GM19463 (cell line): ENCODE measurements around the gene CHKA.
A peak's percentile ranks its signal among the peaks of the same experiment; 100 is the strongest.

ENCODE experiments used
- ATAC-seq: cut with Tn5 transposase; IDR thresholded peaks from one replicate; pipeline ENCODE4 v1.9.1; 2021; ENCODE audit warnings: mild to moderate bottlenecking, moderate library complexity; ENCODE audit not compliant: unreplicated experiment

Gene CHKA

GRCh38 chr11:68033708-68034045 is 87.5 kb downstream of the CHKA start:
- no peak for ATAC-seq

- no peak for ATAC-seq
Measured at GRCh38 chr11:68032997-68033707, 88.0 kb downstream of the CHKA start.

DNA sequence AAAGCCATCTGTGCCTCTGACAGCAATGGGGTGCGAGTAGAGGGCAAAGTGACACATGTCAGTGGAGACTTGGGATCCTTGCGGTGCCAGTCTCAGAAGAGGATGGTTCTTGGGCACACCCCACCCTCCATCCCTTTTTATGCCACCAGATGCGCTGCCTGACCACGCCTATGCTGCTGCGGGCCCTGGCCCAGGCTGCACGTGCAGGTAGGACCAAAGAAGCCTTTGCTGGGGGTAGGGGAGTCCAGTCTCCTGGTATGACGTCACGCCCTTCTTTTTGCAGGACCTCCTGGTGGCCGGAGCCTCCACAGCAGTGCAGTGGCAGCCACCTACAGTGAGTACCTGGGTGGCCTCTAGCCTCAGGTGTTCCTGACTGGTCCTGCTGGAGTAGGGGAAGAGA is 89.2 kb downstream of the CHKA start:
- ATAC-seq, result no peak

DNA sequence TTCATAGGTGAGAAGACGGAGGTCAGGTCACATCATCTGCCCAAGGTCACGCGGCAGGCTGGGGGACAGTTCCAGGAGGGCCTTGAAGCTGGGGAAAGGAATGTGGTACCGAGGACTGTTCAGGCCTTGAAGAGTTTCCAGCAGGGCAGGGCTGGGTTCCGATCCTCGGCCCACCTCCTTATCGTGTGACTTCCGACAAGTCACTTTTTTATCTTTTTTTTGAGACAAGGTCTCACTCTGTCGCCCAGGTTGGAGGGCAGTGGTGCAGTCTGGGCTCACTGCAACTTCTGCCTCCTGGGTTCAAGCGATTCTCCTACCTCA is 90.1 kb downstream of the CHKA start:
- ATAC-seq, result no peak

GRCh38 chr11:68030318-68031143 is 90.7 kb downstream of the CHKA start, which contains the start of gene NDUFS8:
Gene NDUFS8, plus strand, starts transcription at chr11:68030681. Its CDS starts 1,471 bp downstream, at chr11:68032152.
- peak; percentile 92 for ATAC-seq

DNA sequence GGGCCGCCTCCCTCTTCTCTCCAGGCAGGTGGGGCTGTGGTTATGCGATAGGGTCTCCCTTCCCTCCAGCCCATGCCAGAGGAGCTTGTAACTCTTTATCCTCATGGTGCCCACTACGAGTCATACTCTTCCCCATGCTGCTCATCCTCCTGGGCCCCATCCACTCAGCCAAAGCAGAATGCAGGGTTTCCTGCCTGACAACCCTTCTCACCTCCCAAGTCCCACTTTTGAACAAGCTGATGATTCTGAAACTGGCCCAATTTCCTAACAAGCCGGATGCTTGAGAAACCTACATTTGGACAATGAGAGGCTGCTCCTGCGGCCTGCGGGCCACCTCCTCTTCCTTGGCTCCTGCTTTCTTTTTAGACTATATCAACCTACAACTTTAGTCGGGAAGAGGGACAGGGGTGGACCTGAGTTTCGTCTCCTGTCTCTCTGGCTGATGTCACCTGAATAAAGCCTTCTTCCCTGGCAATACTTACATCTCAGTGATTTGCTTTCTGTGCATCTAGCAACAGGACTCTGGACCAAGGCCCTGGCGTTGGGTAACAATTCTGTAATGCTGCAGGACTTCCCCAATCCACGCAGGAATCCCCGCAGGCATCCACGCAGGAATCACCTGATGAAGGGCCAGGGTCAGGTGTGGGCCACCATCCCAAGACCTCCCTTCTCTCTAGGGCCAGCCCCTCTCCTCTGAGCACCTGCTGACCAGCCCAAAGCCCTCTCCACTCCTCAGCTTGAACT is 92.2 kb downstream of the CHKA start:
- no peak for ATAC-seq

- no peak for ATAC-seq
Measured at GRCh38 chr11:68027667-68028066, 93.5 kb downstream of the CHKA start.

DNA sequence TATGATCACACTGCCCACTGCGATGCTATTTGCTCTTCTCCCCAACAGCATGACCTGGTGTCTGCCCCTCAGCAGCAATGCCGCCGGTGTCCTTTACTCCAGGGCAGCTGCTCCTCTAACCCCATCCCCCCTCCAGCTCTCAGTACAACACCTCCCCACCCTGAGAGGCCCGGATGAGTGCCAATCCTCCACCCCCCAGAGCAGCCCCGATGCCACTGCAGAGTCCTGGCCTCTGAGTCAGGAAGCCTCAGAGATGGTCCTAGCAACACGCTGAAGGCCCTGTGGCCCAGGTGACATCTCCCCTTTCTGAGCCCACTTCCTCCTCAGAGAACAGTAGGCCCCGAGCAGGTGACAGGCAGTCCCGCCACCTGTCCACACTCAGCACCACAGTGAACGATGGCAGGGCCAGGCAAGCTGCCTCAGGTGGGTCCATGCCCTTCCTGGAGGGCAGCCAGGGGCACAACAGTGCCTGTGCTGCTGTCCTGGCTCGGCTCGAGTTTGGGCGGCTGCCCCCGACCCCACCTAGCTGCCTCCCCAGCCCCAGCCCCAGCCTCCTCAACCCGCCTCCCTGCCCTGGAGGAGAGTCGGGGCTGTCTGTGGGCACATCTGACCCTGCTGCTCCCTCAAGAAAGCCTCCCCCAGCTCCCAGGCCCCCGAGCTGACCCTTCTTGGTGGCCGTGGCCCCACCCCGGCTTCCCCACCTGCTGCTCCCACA is 94.6 kb downstream of the CHKA start:
- ATAC-seq, result no peak

DNA sequence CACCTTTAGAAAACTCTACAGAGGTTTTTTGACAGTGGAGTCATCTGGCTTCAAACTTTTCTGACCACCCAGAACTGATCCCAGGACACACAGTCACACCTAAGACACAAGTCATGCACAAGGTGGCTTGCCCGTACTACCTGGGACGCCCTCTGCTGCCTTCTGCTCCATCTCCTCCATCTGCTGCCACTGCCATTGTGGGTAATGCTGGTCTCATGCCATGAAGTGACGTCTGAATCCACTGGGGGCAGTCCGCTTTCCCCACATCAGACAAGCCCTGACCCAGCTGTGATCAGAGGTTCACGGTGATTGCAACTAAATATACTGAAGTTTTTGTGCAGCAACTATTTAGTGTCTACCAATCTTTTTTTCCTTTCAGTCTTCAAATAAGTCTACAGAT is 96.1 kb downstream of the CHKA start:
- no peak for ATAC-seq

DNA sequence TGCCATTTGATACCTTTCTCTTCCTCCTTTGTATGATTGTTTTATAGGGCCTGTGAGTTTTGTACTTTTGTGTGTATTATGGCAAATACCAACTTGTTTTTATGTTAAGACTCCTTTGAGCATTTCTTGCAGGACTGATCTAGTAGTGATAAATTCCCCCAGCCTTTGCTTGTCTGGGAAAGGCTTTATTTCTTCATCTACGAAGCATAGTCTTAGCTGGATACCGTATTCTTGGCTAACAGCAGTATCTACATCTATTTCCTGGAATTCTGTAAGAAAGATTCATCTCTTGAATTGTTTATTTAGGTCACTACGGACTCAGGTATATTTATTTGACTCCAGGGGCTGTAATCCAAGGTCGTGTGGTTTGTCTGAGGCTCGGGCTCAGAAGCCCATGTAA is 96.7 kb downstream of the CHKA start:
- no peak for ATAC-seq

- no peak for ATAC-seq
Measured at GRCh38 chr11:68022531-68022930, 98.7 kb downstream of the CHKA start.

DNA sequence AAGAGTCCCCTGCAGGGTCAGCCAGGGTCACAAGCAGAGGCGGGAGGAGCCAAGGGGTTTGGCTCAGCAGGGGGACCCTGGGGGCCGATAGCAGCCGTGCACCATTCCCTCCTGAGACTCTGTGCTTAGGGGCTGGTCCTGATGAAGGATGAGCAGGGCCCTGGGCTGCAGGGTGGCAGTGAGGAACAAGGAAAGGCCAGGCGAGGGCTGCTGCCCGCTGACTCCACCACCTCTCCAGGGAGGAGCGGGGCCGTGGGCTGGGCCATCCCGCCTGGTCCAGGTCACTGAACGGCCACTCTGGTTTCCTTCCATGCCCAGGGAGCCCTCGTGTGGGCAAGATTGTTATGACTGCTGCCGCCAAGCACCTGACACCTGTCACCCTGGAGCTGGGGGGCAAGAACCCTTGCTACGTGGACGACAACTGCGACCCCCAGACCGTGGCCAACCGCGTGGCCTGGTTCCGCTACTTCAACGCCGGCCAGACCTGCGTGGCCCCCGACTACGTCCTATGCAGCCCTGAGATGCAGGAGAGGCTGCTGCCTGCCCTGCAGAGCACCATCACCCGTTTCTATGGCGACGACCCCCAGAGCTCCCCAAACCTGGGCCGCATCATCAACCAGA is 99.9 kb downstream of the CHKA start:
- ATAC-seq, result no peak

DNA sequence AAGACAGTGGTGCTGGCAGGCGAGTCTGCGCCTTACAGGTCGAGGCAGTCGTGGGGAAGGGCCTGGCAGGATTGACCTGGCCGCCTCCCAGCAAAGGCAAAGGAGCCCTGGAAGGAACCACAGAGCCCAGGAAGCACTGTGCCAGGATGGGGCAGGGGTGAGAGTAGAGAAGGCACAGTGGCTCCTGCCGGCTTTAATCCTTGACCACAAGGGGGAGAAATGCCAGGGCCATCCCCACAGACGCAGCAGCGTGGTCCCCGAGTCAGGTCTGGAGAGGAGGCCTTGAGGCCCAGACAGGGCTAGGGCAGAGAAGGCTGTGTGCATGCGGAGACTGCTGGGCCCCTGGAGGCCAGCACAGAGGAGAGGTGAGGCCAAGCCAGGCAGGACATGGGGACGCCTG is 100.6 kb downstream of the CHKA start:
- no peak for ATAC-seq

GRCh38 chr11:68019486-68019885 is 101.7 kb downstream of the CHKA start:
- no peak for ATAC-seq

- no peak for ATAC-seq
Measured at GRCh38 chr11:68018730-68019190, 102.4 kb downstream of the CHKA start.

- ATAC-seq, result no peak
Measured at GRCh38 chr11:68017980-68018729, 103.0 kb downstream of the CHKA start.

GRCh38 chr11:68016904-68017817 is 104.0 kb downstream of the CHKA start:
- no peak for ATAC-seq

DNA sequence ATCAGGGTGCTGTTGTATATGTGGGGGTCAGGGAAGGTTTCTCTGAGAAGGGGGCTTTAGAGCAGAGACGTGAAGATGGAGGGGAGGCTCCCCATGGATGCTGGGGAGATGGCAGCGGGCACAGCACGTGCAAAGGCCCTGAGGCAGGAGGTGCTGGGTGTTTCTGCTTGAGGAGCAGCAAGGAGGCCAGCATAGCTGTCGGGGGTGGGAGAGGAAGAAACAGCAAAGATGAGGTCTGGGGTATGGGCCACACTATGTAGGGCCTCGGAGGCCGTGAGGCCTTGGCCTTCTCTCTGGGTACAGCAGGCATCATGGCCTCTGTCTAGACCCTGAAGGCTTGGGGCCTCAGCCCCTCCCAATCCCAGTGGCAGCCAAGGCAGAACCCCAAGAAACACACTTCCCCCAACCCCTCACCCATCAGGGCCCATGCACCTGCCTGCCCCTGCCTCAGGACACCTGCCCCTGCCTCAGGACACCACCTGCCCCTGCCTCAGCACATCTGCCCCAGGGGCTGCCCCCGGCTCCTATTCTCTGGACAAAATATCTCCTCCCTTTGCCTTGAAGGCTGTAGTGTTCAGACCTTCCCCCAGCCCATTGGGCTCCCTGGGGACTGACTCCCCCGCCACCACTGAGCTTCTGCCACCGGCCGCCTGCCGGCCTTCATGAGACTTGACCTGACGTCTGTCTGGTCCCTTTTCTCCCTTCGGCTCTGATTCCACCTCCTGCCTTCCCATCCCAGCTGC is 104.9 kb downstream of the CHKA start:
- no peak for ATAC-seq
